Esophagus (tissue), 2 donors: Measurements from ENCODE around the gene SLC19A1. TPM values are rescaled to one million over a fixed set of nuclear protein-coding genes. Genes with fewer than 3 reads are reported as not detected.
"Not testable (repeated sequence)": the region's sequence is repeated elsewhere in the genome, so short reads cannot be mapped to it uniquely, and the experiment has no call there.

Source experiments
- H3K27ac ChIP-seq, 2 donors: one replicate each; pipeline ENCODE4 v1.5.1; 2013; ENCODE audit warnings: low read depth in 2 of 2, mild to moderate bottlenecking in 2 of 2, inconsistent platforms in 1 of 2, low read length in 1 of 2, moderate library complexity in 1 of 2
- H3K27me3 ChIP-seq, 2 donors: one replicate each; pipeline ENCODE4 v1.6.1; 2013; ENCODE audit warnings: low read length in 2 of 2, control low read depth in 1 of 2, mild to moderate bottlenecking in 1 of 2; ENCODE audit not compliant: insufficient read depth in 2 of 2, control insufficient read depth in 1 of 2
- H3K36me3 ChIP-seq, 2 donors: one replicate each; pipeline ENCODE4 v1.6.1; 2013; ENCODE audit warnings: low read length in 1 of 2; ENCODE audit not compliant: control insufficient read depth in 2 of 2, insufficient read depth in 2 of 2
- H3K4me1 ChIP-seq, 2 donors: one replicate each; pipeline ENCODE4 v1.6.1; 2013; ENCODE audit warnings: low read length in 1 of 2; ENCODE audit not compliant: control insufficient read depth in 2 of 2, insufficient read depth in 2 of 2
- H3K4me3 ChIP-seq, 2 donors: one replicate each; pipeline ENCODE4 v1.5.1; 2013; ENCODE audit warnings: low read length in 2 of 2, mild to moderate bottlenecking in 2 of 2, low read depth in 1 of 2, moderate library complexity in 1 of 2
- H3K9me3 ChIP-seq, 2 donors: one replicate each; pipeline ENCODE4 v1.6.1; 2013; ENCODE audit warnings: mild to moderate bottlenecking in 2 of 2, low read depth in 1 of 2, low read length in 1 of 2, moderate library complexity in 1 of 2; ENCODE audit not compliant: control insufficient read depth in 2 of 2, insufficient read depth in 1 of 2
- WGBS, 2 donors: extraction: QIAGEN DNeasy Blood & Tissue Kit; methylation state at CpG; one replicate each; pipeline ENCODE4 v1.1.7; 2013; 5-methylcytosine and 5-hydroxymethylcytosine counted together
- polyA plus RNA-seq, 2 donors: library from polyadenylated mRNA; stranded (reverse); fragments of 200-250 nt; gene quantifications; one replicate each; pipeline ENCODE4 v1.2.3, GENCODE V29; 2013
- donor health status: healthy with polysubstance abuse.
- donor health status: Bipolar disorder and iron deficiency.

The SLC19A1 gene
- polyA plus RNA-seq, 2 donors = 3.1 to 3.5 TPM

GRCh38 chr21:45571641-45572040, 29.4 kb upstream of the SLC19A1 start:
- no peaks in the 10 kb centered on the region for H3K36me3 ChIP-seq
- no peaks in the 10 kb centered on the region for H3K9me3 ChIP-seq
- H3K4me1 ChIP-seq = no peaks in the 10 kb centered on the region
- H3K27ac ChIP-seq = no peak overlapping the region
- no peaks in the 10 kb centered on the region for H3K27me3 ChIP-seq
- H3K4me3 ChIP-seq = no peak overlapping the region
- WGBS, 2 donors = 65 to 79% methylated on average over 15 of the region's 15 CpGs

- no peak overlapping the region for H3K4me3 ChIP-seq
- no peaks in the 10 kb centered on the region for H3K4me1 ChIP-seq
- H3K27me3 ChIP-seq = no peaks in the 10 kb centered on the region
- no peaks in the 10 kb centered on the region for H3K36me3 ChIP-seq
- H3K9me3 ChIP-seq = no peaks in the 10 kb centered on the region
- no peak overlapping the region for H3K27ac ChIP-seq
- WGBS, 2 donors = 64 to 65% methylated on average over 20 of the region's 20 CpGs
These were observed 28.8 kb upstream of the SLC19A1 start for GRCh38 chr21:45570826-45571601.

GRCh38 chr21:45570071-45570470, 27.8 kb upstream of the SLC19A1 start:
- Histone ChIP-seq H3K4me3 (no peak overlapping the region), H3K9me3 (no peaks in the 10 kb centered on the region), H3K27me3 (no peaks in the 10 kb centered on the region), H3K36me3 (no peaks in the 10 kb centered on the region), H3K4me1 (no peaks in the 10 kb centered on the region), H3K27ac (no peak overlapping the region)
- 86 to 91% methylated on average over 7 of the region's 7 CpGs for WGBS, 2 donors

- WGBS, 2 donors = 83 to 86% methylated on average over 3 of the region's 3 CpGs
- H3K4me1 ChIP-seq = no peaks in the 10 kb centered on the region
- H3K27ac ChIP-seq = no peak overlapping the region
- no peaks in the 10 kb centered on the region for H3K9me3 ChIP-seq
- H3K36me3 ChIP-seq = no peaks in the 10 kb centered on the region
- no peak overlapping the region for H3K4me3 ChIP-seq
- H3K27me3 ChIP-seq = no peaks in the 10 kb centered on the region
These were observed 26.1 kb upstream of the SLC19A1 start for GRCh38 chr21:45568383-45568782.

- not testable (repeated sequence) for H3K27ac ChIP-seq, H3K9me3 ChIP-seq, H3K4me3 ChIP-seq, H3K4me1 ChIP-seq, H3K27me3 ChIP-seq, H3K36me3 ChIP-seq
- 93% methylated on average over 11 of the region's 11 CpGs for WGBS, 2 donors
These were observed 21.9 kb upstream of the SLC19A1 start for GRCh38 chr21:45564137-45564536.

GRCh38 chr21:45562965-45563364, 20.7 kb upstream of the SLC19A1 start:
- no peaks in the 10 kb centered on the region for H3K4me1 ChIP-seq
- 31 to 38% methylated on average over 6 of the region's 6 CpGs for whole genome bisulfite sequencing, 2 donors
- H3K27me3 ChIP-seq = no peaks in the 10 kb centered on the region
- H3K36me3 ChIP-seq = no peaks in the 10 kb centered on the region
- H3K9me3 ChIP-seq = no peaks in the 10 kb centered on the region
- H3K27ac ChIP-seq = no peak overlapping the region
- H3K4me3 ChIP-seq = no peak overlapping the region

- 60 to 68% methylated on average over 10 of the region's 10 CpGs for WGBS, 2 donors
- Histone ChIP-seq H3K4me1 (no peaks in the 10 kb centered on the region), H3K4me3 (no peak overlapping the region), H3K36me3 (no peaks in the 10 kb centered on the region), H3K27me3 (no peaks in the 10 kb centered on the region), H3K27ac (no peak overlapping the region), H3K9me3 (no peaks in the 10 kb centered on the region)
These were observed 20.2 kb upstream of the SLC19A1 start for GRCh38 chr21:45562402-45562801.

GRCh38 chr21:45561241-45561640, 19.0 kb upstream of the SLC19A1 start:
- H3K36me3 ChIP-seq, H3K4me3 ChIP-seq, H3K27ac ChIP-seq, H3K27me3 ChIP-seq, H3K4me1 ChIP-seq, H3K9me3 ChIP-seq: not testable (repeated sequence)
- 65 to 78% methylated on average over 8 of the region's 8 CpGs for WGBS, 2 donors

GRCh38 chr21:45560106-45561021, 18.1 kb upstream of the SLC19A1 start:
- Histone ChIP-seq H3K9me3 (no peaks in the 10 kb centered on the region), H3K36me3 (no peaks in the 10 kb centered on the region), H3K4me3 (no peak overlapping the region), H3K4me1 (peaks cover 0 to 4% of the 10 kb centered on the region in 2 donors), H3K27me3 (no peaks in the 10 kb centered on the region), H3K27ac (no peak overlapping the region)
- WGBS, 2 donors = 79 to 81% methylated on average over 30 of the region's 30 CpGs
